IMR-90 (cell line): ENCODE results near the gene WNT9B.

Experiments used
- CEBPB ChIP-seq: IDR thresholded peaks from 2 replicates; pipeline ENCODE4 v1.6.1; 2012; ENCODE audit warnings: low read depth, low read length, improper control_type of control experiment
- CHD1 ChIP-seq: IDR thresholded peaks from 2 replicates; pipeline ENCODE4 v1.6.1; 2012; ENCODE audit warnings: low read depth, low read length, improper control_type of control experiment
- CTCF ChIP-seq: conservative IDR thresholded peaks from 2 replicates; pipeline ENCODE4 v1.5.1; 2012; ENCODE audit warnings: mild to moderate bottlenecking, low read depth, low read length, improper control_type of control experiment
- FOS ChIP-seq: fragments of 150-350 bp; IDR thresholded peaks from 2 replicates; pipeline ENCODE4 v1.6.1; 2016; ENCODE audit warnings: low read depth, low read length
- MXI1 ChIP-seq: IDR thresholded peaks from 2 replicates; pipeline ENCODE4 v1.6.1; 2012; ENCODE audit warnings: low read depth, mild to moderate bottlenecking, low read length, moderate library complexity, borderline replicate concordance
- POLR2A ChIP-seq: IDR thresholded peaks from 2 replicates; pipeline ENCODE4 v1.6.1; 2012; ENCODE audit warnings: mild to moderate bottlenecking, low read depth, low read length
- RAD21 ChIP-seq: IDR thresholded peaks from 2 replicates; pipeline ENCODE4 v1.6.1; 2012; ENCODE audit warnings: low read length, improper control_type of control experiment
- RCOR1 ChIP-seq: IDR thresholded peaks from 2 replicates; pipeline ENCODE4 v1.6.1; 2012; ENCODE audit warnings: mild to moderate bottlenecking, low read length, improper control_type of control experiment; ENCODE audit not compliant: insufficient replicate concordance
- SMC3 ChIP-seq: fragments of 150-350 bp; IDR thresholded peaks from 2 replicates; pipeline ENCODE4 v1.6.1; 2016; ENCODE audit warnings: low read depth, mild to moderate bottlenecking, antibody characterized with exemption, low read length, moderate library complexity

- no peak for TF ChIP-seq CTCF
- TF ChIP-seq SMC3 = no peak
- TF ChIP-seq RAD21 = no peak
- TF ChIP-seq MXI1 = no peak
- no peak for TF ChIP-seq CEBPB
- TF ChIP-seq POLR2A = no peak
- TF ChIP-seq RCOR1 = no peak
- TF ChIP-seq FOS = no peak
- TF ChIP-seq CHD1 = no peak
These were observed 84.4 kb downstream of the WNT9B start for GRCh38 chr17:46935658-46936266.
